Naive thymus-derived CD4-positive, alpha-beta T cell (primary cell): ENCODE results near the gene CLPSL2. TPM values are rescaled to one million over a fixed set of nuclear protein-coding genes. Genes with fewer than 3 reads are reported as not detected.

Experiments used
- ATAC-seq: fragments of 150-1000 bp; cut with Tn5 transposase; 2 replicates; pipeline ENCODE4 v1.10.0; 2021; ENCODE audit warnings: mild to moderate bottlenecking, moderate library complexity
- CTCF ChIA-PET: fragments of 350-600 bp; sonication (Branson Sonifier 250); formaldehyde crosslinking; loops from one replicate; lab custom pipeline; 2021; ENCODE audit warnings: antibody characterized with exemption; lab: Charles Lee
- POLR2A ChIA-PET: fragments of 350-600 bp; sonication (Branson Sonifier 250); formaldehyde crosslinking; loops from one replicate; lab custom pipeline; 2021; ENCODE audit warnings: antibody characterized with exemption, inconsistent platforms; lab: Charles Lee
- DNase-seq, 9 donors: peaks; one replicate each; pipeline versions ENCODE4 v3.0.0 to v3.0.0-alpha.2; 2020 to 2022; ENCODE audit warnings: mixed read lengths in 1 of 9
- H3K27ac ChIP-seq: one replicate; pipeline ENCODE4 v1.7.0; 2013; ENCODE audit warnings: mild to moderate bottlenecking, low read depth, low read length, moderate library complexity
- H3K27me3 ChIP-seq, 2 donors: one replicate each; pipeline ENCODE4 v1.7.0; 2013; ENCODE audit warnings: low read length in 2 of 2, mild to moderate bottlenecking in 2 of 2, moderate library complexity in 2 of 2; ENCODE audit not compliant: control insufficient read depth in 2 of 2, insufficient read depth in 2 of 2
- H3K36me3 ChIP-seq, 3 experiments: 1 replicate in 2 of 3; 2 replicates in 1 of 3; pipeline ENCODE4 v1.7.0; 2013; ENCODE audit warnings: low read length in 3 of 3, mild to moderate bottlenecking in 3 of 3, moderate library complexity in 1 of 3; ENCODE audit not compliant: insufficient read depth in 3 of 3, control insufficient read depth in 2 of 3
- H3K4me1 ChIP-seq, 2 donors: one replicate each; pipeline ENCODE4 v1.7.0; 2013; ENCODE audit warnings: low read length in 2 of 2, mild to moderate bottlenecking in 2 of 2, moderate library complexity in 1 of 2; ENCODE audit not compliant: control insufficient read depth in 2 of 2, insufficient read depth in 2 of 2
- H3K4me3 ChIP-seq: 2 replicates; pipeline ENCODE4 v1.7.0; 2013; ENCODE audit warnings: mild to moderate bottlenecking, low read length
- H3K9me3 ChIP-seq, 3 experiments: 1 replicate in 2 of 3; 2 replicates in 1 of 3; pipeline ENCODE4 v1.7.0; 2013; ENCODE audit warnings: low read length in 3 of 3; ENCODE audit not compliant: control insufficient read depth in 2 of 3
- H3K27ac Mint-ChIP-seq, 9 donors: one replicate each; pipeline ENCODE4 v1.8.0; 2020 to 2022; ENCODE audit warnings: mixed read lengths in 9 of 9, mild to moderate bottlenecking in 8 of 9, moderate library complexity in 5 of 9, inconsistent platforms in 2 of 9
- H3K27me3 Mint-ChIP-seq, 5 donors: one replicate each; pipeline ENCODE4 v1.8.0; 2021 to 2022; ENCODE audit warnings: mixed read lengths in 5 of 5, mild to moderate bottlenecking in 1 of 5
- H3K36me3 Mint-ChIP-seq, 5 donors: one replicate each; pipeline ENCODE4 v1.8.0; 2020 to 2022; ENCODE audit warnings: mixed read lengths in 5 of 5, mild to moderate bottlenecking in 3 of 5, inconsistent platforms in 1 of 5
- H3K4me1 Mint-ChIP-seq, 7 donors: one replicate each; pipeline ENCODE4 v1.8.0; 2020 to 2022; ENCODE audit warnings: mixed read lengths in 7 of 7, mild to moderate bottlenecking in 3 of 7, inconsistent platforms in 1 of 7
- H3K4me3 Mint-ChIP-seq, 10 donors: one replicate each; pipeline ENCODE4 v1.8.0; 2020 to 2022; ENCODE audit warnings: mild to moderate bottlenecking in 10 of 10, mixed read lengths in 10 of 10, moderate library complexity in 6 of 10, inconsistent platforms in 2 of 10
- H3K9me3 Mint-ChIP-seq, 11 donors: one replicate each; pipeline ENCODE4 v1.8.0; 2020 to 2022; ENCODE audit warnings: mixed read lengths in 11 of 11, mild to moderate bottlenecking in 4 of 11, inconsistent platforms in 1 of 11, moderate library complexity in 1 of 11
- intact Hi-C, 2 donors: fragments of 100-400 bp; cut with micrococcal nuclease; formaldehyde crosslinking; loops; one replicate each; pipeline ENCODE4 v1.15.1; 2023
- polyA plus RNA-seq, 2 donors: library from polyadenylated mRNA; unstranded; fragments of 300-500 nt; fragmentation: Illumina TruSeq; gene quantifications; one replicate each; pipeline ENCODE4 v1.2.3, GENCODE V29; 2021
- total RNA-seq, 6 experiments: library from RNA in 5 of 6; stranded (reverse) in 5 of 6; gene quantifications; 1 replicate in 5 of 6; 2 replicates in 1 of 6; pipeline ENCODE4 v1.2.3 and lab custom pipeline; 2021 to 2026

CLPSL2 gene
- total and polyA plus RNA-seq, 7 experiments from 2014 or later, result not detected

DNA sequence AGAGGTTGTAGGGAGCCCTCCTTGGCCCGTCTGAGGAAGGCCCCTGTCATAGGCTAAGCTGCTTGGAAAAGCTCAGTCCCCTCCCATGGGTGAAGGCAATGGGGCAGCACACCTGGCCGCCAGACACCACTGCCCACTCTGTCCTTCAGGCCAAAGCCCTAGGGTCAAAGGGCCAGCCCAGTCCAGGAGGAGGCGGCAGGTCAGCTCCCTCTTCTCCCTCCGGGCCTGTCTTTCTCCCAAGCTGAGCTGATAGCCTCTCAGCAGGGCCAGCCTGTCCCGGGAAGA is 5.1 kb upstream of the CLPSL2 start:
- H3K27ac Mint-ChIP-seq, result no peak overlapping the region
- Histone ChIP-seq H3K27ac (no peak overlapping the region), H3K27me3 (no peaks in the 10 kb centered on the region), H3K9me3 (no peaks in the 10 kb centered on the region), H3K4me1 (no peaks in the 10 kb centered on the region), H3K36me3 (no peaks in the 10 kb centered on the region), H3K4me3 (no peak overlapping the region)
- no peak for DNase-seq
- peaks cover 6 to 38% (median 11%) of the 10 kb centered on the region in 5 donors for H3K27me3 Mint-ChIP-seq
- peaks cover 0 to 4% (median 0%) of the 10 kb centered on the region in 7 donors for H3K4me1 Mint-ChIP-seq
- intact Hi-C loops, result no loop called here
- no peak overlapping the region for H3K4me3 Mint-ChIP-seq
- CTCF ChIA-PET, result no interaction called here
- ATAC-seq, result no peak
- no peaks in the 10 kb centered on the region for H3K36me3 Mint-ChIP-seq
- POLR2A ChIA-PET, result no interaction called here
- no peaks in the 10 kb centered on the region for H3K9me3 Mint-ChIP-seq

DNA sequence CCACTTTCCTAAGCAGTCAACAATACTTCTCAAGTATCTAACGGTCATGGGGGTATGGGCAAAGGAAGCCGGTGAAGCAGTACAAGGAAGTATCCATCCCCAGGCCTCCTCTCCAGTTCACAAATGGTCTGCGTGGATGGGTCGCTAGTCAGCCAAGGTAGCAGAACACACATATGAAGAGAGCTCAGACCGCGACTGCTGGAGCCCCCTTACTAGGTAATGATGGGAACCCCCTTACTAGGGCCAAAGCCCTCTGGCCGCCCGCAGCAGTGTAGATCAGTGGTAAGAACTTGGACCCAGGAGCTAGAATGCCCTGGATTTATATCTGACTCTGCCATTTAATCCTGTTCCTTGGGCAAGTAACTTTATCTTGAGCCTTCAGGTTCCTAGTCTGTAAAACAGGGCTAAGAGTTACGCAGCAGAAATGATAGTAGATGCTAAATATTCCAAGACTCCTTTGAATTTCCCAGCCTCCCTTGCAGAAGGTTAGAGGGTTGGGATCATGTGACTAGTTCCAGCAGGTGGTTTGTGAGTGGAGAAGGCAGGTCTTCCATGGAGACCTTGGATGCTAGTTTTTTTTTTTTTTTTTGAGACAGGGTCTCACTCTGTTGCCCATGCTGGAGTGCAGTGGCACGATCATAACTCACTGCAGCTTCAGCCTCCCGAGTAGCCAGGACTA is 2.1 kb upstream of the CLPSL2 start:
- no peak for DNase-seq
- Histone ChIP-seq H3K36me3 (no peaks in the 10 kb centered on the region), H3K9me3 (no peaks in the 10 kb centered on the region), H3K27ac (no peak overlapping the region), H3K4me3 (no peak overlapping the region), H3K27me3 (peaks cover 0 to 4% of the 10 kb centered on the region in 2 donors), H3K4me1 (no peaks in the 10 kb centered on the region)
- Mint-ChIP-seq H3K27ac (no peak overlapping the region), H3K4me3 (no peak overlapping the region), H3K27me3 (peaks cover 21 to 36% (median 22%) of the 10 kb centered on the region in 5 donors), H3K36me3 (no peaks in the 10 kb centered on the region), H3K4me1 (peaks cover 0 to 12% (median 6%) of the 10 kb centered on the region in 7 donors), H3K9me3 (no peaks in the 10 kb centered on the region)
- intact Hi-C loops, result no loop called here
- ATAC-seq, result no peak
- CTCF ChIA-PET, result interaction anchor here (0.6 to 0.7 kb wide), 2 partner anchors 46 to 1331 kb away, joined by 4 to 5 read pairs; no protein-coding TSS in a partner anchor
- POLR2A ChIA-PET, result interaction anchor here (0.7 kb wide), 1 partner anchor 464 kb away, joined by 3 read pairs; no protein-coding TSS in a partner anchor

DNA sequence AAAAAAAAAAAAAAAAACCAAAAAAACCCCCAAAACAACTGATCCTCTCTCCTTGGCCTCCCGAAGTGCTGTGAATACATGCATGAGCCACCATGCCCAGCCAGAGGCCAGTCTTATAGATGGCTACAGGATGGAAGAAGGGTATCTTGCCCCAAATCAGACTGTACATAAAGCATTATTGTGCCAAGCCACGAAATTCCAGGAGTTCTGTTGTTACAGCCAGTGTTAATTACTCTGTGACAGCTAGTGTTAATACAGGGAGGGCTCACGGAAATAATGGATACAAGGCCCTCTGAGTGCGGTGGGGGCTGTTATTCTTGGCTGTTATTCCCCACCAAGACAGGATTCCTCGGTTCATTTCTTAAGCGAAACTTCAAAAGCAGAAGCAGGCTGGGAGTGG is 1.4 kb upstream of the CLPSL2 start:
- intact Hi-C loops, result no loop called here
- CTCF ChIA-PET, result interaction anchor here (0.7 kb wide), 1 partner anchor 45 kb away, joined by 5 read pairs; no protein-coding TSS in a partner anchor
- H3K9me3 Mint-ChIP-seq, result no peaks in the 10 kb centered on the region
- no peak for DNase-seq
- no peaks in the 10 kb centered on the region for H3K36me3 Mint-ChIP-seq
- H3K27me3 ChIP-seq, result peaks cover 0 to 4% of the 10 kb centered on the region in 2 donors
- H3K36me3 ChIP-seq, result no peaks in the 10 kb centered on the region
- no peak overlapping the region for H3K4me3 ChIP-seq
- no peak overlapping the region for H3K27ac Mint-ChIP-seq
- peaks cover 21 to 40% (median 27%) of the 10 kb centered on the region in 5 donors for H3K27me3 Mint-ChIP-seq
- no peak overlapping the region for H3K27ac ChIP-seq
- H3K4me1 ChIP-seq, result no peaks in the 10 kb centered on the region
- POLR2A ChIA-PET, result interaction anchor here (0.7 kb wide), 1 partner anchor 465 kb away, joined by 3 read pairs; no protein-coding TSS in a partner anchor
- no peaks in the 10 kb centered on the region for H3K9me3 ChIP-seq
- peaks cover 0 to 12% (median 6%) of the 10 kb centered on the region in 7 donors for H3K4me1 Mint-ChIP-seq
- no peak for ATAC-seq
- H3K4me3 Mint-ChIP-seq, result no peak overlapping the region

DNA sequence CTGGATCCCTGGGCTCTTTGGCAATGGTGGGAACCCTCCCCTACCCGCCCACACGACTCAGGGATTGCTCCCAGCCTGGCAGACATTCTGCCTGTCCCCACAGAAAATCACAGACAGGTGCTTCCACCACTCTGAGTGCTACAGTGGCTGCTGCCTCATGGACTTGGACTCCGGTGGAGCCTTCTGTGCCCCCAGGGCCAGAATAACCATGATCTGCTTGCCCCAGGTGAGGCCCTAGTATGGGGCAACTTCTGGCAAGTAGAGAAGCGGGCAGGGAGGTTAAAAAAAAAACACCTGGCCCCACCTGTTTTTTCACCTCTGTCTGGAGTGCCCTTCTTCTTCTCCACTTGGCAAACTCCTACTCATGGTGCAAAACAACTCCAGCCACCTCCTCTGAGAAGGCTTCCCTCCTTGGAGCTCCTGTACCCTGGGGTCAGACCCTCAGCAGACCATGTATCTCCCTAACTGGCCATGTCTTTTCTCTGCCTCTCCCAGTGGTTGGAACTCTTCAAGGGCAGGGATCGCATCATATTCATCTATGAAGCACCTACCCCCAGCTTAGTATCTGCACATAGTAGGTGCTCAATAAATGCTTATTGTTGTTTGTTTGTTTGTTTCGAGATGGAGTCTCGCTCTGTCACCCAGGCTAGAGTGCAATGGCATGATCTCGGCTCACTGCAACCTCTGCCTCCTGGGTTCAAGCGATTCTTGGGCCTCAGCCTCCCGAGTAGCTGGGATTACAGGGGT is 1.1 kb downstream of the CLPSL2 start:
- H3K27me3 ChIP-seq, result peaks cover 0 to 4% of the 10 kb centered on the region in 2 donors
- intact Hi-C loops, result no loop called here
- ChIA-PET CTCF (no interaction called here), POLR2A (interaction anchor here (0.7 kb wide), 1 partner anchor 40 kb away, joined by 5 read pairs; no protein-coding TSS in a partner anchor)
- no peaks in the 10 kb centered on the region for H3K36me3 ChIP-seq
- ATAC-seq, result no peak
- Mint-ChIP-seq H3K36me3 (no peaks in the 10 kb centered on the region), H3K4me3 (peak overlapping the region; percentile 56 to 84 (median 64)), H3K27ac (peak overlapping the region in 1 of 9 donors; percentile 57), H3K4me1 (peaks cover 0 to 12% (median 6%) of the 10 kb centered on the region in 7 donors), H3K9me3 (peaks cover 0 to 2% (median 0%) of the 10 kb centered on the region in 11 donors), H3K27me3 (peaks cover 23 to 38% (median 36%) of the 10 kb centered on the region in 5 donors)
- no peaks in the 10 kb centered on the region for H3K4me1 ChIP-seq
- no peak for DNase-seq
- no peak overlapping the region for H3K27ac ChIP-seq
- H3K4me3 ChIP-seq, result no peak overlapping the region
- H3K9me3 ChIP-seq, result no peaks in the 10 kb centered on the region

DNA sequence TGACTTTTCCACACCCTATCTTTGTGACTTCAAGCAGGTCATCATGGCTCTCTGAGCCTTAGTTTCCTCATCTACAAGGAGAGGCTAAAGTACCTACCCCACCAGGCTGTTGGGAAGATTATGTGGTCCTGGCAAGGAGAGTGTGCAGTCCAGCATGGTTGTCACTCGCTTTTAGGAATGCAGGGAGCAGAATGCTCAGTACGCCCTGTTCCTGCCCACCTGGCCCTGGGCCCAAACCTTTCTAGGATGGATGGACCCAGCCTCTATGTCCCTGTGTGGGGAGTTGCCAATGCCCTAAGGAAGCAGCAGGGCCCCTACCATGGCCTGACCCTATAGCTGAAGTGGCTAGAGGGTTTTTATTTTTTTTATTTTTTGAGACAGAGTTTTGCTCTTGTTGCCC is 2.0 kb downstream of the CLPSL2 start:
- Mint-ChIP-seq H3K4me3 (peak overlapping the region in 2 of 10 donors; percentile 2 to 6), H3K27me3 (peaks cover 23 to 39% (median 38%) of the 10 kb centered on the region in 5 donors), H3K27ac (no peak overlapping the region), H3K36me3 (no peaks in the 10 kb centered on the region), H3K9me3 (peaks cover 0 to 2% (median 0%) of the 10 kb centered on the region in 11 donors), H3K4me1 (peaks cover 0 to 12% (median 6%) of the 10 kb centered on the region in 7 donors)
- H3K27me3 ChIP-seq, result peaks cover 0 to 4% of the 10 kb centered on the region in 2 donors
- ChIA-PET CTCF (no interaction called here), POLR2A (no interaction called here)
- H3K4me1 ChIP-seq, result no peaks in the 10 kb centered on the region
- H3K9me3 ChIP-seq, result no peaks in the 10 kb centered on the region
- H3K36me3 ChIP-seq, result no peaks in the 10 kb centered on the region
- H3K4me3 ChIP-seq, result no peak overlapping the region
- ATAC-seq, result no peak
- no peak overlapping the region for H3K27ac ChIP-seq
- DNase-seq, result no peak
- intact Hi-C loops, result no loop called here

DNA sequence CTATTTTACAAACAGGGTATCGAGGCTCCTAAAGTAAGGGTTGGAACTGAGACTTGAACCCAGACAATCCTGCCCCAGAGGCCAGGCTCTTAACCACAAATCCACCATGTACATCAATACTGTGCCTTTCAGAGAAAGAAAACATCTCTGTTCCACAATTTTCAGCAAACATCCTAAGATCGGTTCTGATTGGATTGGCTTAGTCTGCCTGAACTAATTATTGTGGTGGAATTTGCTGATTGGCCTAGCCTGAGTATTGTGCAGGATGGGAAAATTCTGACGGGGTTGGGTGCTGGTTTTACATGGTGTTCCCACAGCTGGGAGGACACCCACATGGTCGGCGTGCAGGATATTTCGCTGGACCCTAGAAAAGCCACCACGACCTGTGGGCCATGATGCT is 4.3 kb downstream of the CLPSL2 start, which contains the start of gene CLPSL1:
TSS of gene CLPSL1 (plus strand) at position 301 of the 400 bp plus-strand sequence. CDS start at position 393, 92 bp downstream.
- Mint-ChIP-seq H3K27me3 (peaks cover 27 to 48% (median 41%) of the 10 kb centered on the region in 5 donors), H3K36me3 (no peaks in the 10 kb centered on the region)
- POLR2A ChIA-PET, result no interaction called here

More for the DNA sequence above, 4.3 kb downstream of the CLPSL2 start, which contains the start of gene CLPSL1:
- ATAC-seq (no peak), DNase-seq (no peak)
- Histone ChIP-seq H3K4me1 (no peaks in the 10 kb centered on the region), H3K27me3 (peaks cover 0 to 4% of the 10 kb centered on the region in 2 donors), H3K9me3 (no peaks in the 10 kb centered on the region), H3K27ac (no peak within 1 kb of the TSS), H3K36me3 (no peaks in the 10 kb centered on the region), H3K4me3 (no peak within 1 kb of the TSS)
- Mint-ChIP-seq H3K9me3 (peaks cover 0 to 2% (median 0%) of the 10 kb centered on the region in 11 donors), H3K4me3 (no peak within 1 kb of the TSS), H3K4me1 (peaks cover 0 to 10% (median 5%) of the 10 kb centered on the region in 7 donors), H3K27ac (no peak within 1 kb of the TSS)
- CTCF ChIA-PET, result no interaction called here
- intact Hi-C loops, result no loop called here
